ENCODE measurements around the gene TMEM223.
"Not testable (repeated sequence)": the region's sequence is repeated elsewhere in the genome, so short reads cannot be mapped to it uniquely, and the experiment has no call there.

TMEM223 gene

DNA sequence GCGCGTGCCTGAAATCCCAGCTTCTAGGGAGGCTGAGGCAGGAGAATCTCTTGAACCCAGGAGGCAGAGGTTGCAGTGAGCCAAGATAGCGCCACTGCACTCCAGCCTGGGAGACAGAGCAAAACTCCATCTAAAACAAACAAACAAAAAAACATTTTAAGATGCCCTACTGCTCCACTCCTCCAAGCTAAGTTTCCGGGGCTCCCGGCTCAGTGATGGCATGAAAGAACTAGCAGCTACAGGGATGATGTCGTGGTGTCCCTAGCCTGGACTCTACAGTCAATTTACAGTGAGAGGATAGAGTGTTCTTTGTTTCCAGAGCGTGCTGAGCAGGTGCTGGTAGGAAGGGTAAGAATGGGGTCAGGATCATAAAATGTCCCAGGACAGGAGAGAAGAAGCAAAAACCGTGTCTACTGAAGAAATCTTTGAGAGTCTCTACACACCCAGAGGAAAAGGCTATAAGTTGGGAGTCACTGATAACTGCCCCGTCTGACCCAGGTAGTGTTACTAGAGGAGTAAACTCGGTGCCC lies 36.7 kb downstream of the TMEM223 start:
- DNase-seq (ENCODE audit: low read depth in 1 of 2, low spot score in 1 of 2) = no peak

DNA sequence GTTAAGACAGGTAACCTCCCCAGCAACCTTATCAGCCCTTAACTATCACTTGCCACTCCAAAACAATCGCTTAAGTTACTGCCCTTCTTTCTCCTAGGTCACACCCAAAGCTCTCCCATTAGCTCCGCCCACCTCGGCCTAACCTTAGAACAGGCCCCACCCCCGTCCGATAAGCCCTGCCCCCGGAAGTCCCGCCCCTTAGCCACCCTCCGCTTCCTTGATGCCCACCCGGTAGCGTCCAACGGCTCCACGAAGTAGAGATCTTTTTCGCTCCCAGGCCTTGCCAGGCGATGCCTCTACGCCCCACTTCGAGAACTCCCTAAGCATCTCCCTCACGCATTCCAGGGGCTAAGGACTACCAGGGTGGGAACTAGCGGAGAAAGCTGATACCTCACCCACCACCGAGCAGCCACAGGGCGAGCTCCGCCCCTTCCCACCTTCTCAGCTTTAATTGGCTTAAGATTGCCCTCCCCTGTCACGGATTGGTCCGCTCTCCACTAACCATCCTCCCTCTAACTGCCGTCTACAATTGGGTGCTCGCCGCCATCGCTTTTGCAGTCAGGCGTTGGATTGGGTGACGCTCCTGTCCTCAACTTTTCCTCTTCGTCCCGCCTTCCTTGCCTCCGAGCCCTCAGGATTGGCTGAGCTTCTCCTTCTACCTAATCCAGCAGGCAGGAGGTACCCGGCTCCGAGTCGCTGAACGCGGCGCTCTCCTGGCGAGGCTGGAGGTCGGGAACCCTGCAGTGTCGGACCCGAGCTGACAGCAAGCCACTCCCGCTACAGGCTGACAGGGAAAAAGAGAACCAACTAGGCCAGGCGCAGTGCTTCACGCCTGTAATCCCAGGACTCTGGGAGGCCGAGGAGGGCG lies 37.8 kb downstream of the TMEM223 start, which contains the start of gene ZBTB3:
TSS of gene ZBTB3 (minus strand) at position 425 of the 868 bp plus-strand sequence. CDS start 496 bp downstream, outside the sequence.
- peak; percentile 90 to 91 for DNase-seq (ENCODE audit: low read depth in 1 of 2, low spot score in 1 of 2)

DNA sequence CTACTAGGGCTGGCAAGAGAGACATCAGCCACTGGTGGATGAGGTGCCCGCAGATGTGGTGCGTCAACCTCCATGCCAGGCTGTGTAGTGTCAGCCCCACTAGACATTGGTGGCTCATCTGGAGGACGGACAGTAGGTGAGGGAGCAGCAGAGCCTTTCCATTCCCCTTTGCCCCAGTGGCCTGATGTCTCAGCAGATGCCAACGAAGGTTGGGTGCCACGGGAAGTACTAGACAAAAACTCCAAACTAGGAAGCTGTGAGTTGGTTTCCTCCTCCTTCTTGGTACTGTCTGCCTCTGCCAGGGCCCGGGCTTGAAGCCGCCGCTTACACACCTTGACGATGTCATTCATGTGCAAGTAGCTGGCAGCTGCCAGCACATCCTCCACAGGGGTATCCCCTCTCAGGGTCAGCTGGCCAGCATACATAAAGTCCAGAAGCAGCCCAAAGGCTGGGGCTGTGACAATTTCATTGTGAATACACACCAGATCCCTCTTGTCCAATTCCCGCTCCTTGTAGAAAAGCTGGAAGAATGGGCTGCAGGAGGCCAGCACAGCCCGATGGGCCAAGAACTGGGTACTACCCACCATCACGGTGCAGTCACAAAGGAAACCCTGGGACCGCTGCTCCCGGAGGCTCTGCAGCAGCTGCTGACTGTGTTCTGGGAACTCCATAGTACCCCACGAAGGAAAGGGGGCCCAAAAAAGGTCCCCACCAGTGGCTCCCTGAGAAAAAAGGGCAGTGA lies 38.6 kb downstream of the TMEM223 start:
- no peak for DNase-seq (ENCODE audit: low read depth in 1 of 2, low spot score in 1 of 2)

DNA sequence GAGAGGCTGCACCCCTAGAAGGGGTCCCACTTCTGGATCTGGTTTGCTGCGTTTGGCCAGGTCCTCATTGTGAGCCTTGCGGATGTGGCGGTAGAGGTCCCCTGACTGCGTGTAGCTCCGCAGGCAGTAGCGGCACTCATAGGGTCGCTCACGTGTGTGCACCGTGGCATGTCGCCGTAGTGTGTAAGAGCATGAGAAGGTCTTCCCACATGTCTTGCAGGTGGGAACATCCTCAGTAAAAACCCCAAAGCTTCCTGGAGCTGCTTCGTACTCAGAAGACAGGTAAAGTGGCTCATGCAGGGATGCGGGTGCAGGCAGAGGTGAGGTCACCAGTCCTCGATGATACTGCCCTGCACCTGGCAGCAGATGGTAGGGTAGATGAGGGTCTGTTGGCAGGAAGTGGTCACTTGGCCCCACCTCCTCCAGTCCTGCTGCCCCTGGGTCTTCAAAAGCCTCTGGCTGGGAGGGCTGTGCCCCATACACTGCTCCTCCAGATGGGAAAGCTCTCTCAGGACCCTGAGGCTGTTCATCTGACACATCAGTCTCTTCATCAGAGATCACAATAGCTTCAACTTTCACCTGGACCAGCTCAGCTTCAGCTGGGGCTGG lies 39.5 kb downstream of the TMEM223 start:
- DNase-seq (ENCODE audit: low read depth in 1 of 2, low spot score in 1 of 2) = no peak

DNA sequence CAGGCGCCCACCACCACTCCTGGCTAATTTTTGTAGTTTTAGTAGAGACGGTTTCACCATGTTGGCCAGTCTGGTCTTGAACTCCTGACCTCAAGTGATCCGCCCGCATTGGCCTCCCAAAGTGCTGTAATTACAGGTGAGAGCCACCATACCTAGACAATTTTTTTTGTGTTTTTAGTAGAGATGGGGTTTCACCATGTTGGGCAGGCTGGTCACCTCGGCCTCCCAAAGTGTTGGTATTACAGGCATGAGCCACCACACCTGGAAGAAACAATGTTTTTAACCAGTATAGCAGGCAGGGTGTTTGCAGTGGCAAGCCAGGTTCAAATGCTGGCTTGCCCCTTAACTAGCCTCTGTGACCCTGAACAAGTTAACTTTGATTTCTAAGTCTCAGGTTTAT lies 41.9 kb downstream of the TMEM223 start:
- not testable (repeated sequence) for DNase-seq (ENCODE audit: low read depth in 1 of 2, low spot score in 1 of 2)

DNA sequence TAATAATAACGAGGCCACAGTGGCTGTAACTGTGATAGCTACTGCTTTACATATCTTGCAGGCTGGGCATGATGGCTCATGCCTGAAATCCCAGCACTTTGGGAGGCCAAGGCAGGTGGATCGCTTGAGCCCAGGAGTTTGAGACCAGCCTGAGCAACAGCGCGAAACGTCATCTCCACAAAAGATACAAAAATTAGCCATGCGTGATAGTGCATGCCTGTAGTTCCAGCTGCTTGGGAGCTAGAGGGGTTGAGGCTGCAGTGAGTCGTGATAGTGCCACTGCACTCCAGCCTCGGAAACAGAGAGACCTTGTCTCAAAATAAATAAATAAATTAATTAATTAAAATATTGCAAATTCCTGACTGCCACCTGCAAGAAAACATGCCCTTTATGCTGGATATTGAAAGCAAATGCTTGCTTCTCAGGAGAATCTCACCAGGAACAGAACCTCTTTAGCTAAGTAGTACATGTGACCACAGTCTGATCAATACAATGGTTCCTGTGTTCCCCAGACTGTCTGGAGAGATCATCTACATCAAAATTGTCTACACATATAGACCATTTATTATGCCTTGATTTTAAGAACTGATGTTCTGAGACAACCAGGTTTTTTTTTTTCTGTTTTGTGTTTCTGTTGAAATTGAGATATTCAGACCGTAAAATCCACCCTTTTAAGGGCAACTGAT lies 44.2 kb downstream of the TMEM223 start:
- no peak for DNase-seq (ENCODE audit: low read depth in 1 of 2, low spot score in 1 of 2)

Data from stimulated activated CD4-positive, alpha-beta T cell treated with anti-CD3 and anti-CD28 coated beads, Interleukin-15, amount 100 ng/mL, for 1 hour (primary cell).